COLO668 (cell line): ENCODE results near the gene SELENOS.
"Not testable (repeated sequence)": the region's sequence is repeated elsewhere in the genome, so short reads cannot be mapped to it uniquely, and the experiment has no call there.

ENCODE experiments used
- DNase-seq: peaks from one replicate; lab custom pipeline; 2025; ENCODE audit not compliant: unreplicated experiment; lab: John Stamatoyannopoulos, UW

The SELENOS gene

DNA sequence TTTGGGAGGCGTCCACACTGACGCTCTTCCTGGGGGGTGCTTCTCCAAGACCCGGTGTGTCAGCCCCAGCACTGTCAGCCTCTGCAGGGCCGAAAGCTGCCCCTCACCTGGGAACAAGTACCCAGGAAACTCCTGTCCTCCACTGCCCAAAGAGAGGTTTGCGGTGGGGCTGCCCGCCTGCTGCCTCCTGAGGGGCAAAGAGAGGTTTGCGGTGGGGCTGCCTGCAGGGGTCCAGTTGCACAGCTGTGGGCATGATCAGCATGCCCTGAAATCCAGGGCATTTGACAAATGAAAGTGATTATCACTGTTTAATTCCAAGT is 32.8 kb upstream of the SELENOS start:
- no peak for DNase-seq

GRCh38 chr15:101309436-101310160 is 32.3 kb upstream of the SELENOS start:
- DNase-seq = no peak

DNA sequence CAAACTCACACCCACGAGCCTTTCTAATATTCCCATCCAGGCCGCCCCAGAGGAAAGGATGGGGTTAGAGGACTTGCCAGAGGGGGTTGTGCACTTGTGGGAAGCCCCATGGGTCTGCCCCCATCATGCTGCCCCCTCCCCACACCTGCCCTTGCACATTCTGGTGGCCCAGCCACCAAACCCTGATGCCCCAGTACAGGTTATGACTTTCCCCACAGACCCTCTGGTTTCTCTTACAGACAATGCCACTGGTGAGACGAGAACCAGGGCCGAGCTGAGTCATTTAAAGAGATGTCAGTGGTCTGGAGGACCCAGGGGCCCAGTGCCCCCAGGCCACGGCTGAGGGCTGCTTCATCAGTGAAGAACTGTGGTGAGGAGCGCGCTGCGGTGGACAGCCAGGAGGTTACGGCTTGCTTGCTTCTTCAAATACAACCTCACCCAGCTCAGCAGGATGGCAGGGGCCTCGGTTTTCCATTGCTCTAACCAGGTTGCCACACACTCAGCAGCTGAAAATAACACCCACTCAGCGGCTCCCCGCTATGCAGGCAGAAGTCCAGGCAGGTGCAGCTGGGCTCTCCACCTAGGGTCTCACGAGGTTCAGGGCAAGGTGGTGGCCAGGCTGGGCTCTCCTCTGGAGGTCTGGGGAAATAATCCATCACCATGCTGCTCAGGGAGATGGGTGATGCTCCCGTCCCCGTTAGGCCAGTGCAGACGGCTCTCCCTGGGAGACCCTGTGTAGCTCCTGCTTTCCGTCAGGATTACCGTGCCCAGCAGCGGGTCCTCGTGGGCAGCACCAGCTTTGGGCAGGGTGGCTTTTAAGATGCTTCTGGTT is 31.5 kb upstream of the SELENOS start:
- DNase-seq = no peak

- no peak for DNase-seq
Measured at GRCh38 chr15:101307897-101308603, 30.8 kb upstream of the SELENOS start.

- DNase-seq = no peak
Measured at GRCh38 chr15:101307048-101307896, 30.0 kb upstream of the SELENOS start.

- no peak for DNase-seq
Measured at GRCh38 chr15:101306341-101307047, 29.2 kb upstream of the SELENOS start.

- no peak for DNase-seq
Measured at GRCh38 chr15:101305820-101306255, 28.6 kb upstream of the SELENOS start.

DNA sequence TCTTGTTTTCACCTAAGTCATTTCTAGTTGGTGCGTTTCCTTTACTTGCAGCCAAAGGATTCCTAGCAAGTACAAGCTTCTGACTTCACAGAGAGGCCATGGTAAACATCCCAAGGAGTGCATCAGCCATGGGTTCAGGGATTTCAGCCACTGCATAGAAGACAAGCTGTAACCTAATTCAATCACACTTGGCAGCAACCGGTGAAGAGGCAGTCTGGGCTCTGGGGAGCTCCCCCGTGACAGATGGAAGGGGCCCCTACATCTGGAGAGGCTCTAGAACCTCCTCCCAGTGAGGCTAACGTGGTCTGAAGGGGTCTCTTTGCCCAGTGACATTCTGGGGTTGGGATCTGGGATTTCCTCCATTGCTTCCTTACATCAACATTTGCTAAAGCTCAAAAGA is 26.1 kb upstream of the SELENOS start:
- no peak for DNase-seq

DNA sequence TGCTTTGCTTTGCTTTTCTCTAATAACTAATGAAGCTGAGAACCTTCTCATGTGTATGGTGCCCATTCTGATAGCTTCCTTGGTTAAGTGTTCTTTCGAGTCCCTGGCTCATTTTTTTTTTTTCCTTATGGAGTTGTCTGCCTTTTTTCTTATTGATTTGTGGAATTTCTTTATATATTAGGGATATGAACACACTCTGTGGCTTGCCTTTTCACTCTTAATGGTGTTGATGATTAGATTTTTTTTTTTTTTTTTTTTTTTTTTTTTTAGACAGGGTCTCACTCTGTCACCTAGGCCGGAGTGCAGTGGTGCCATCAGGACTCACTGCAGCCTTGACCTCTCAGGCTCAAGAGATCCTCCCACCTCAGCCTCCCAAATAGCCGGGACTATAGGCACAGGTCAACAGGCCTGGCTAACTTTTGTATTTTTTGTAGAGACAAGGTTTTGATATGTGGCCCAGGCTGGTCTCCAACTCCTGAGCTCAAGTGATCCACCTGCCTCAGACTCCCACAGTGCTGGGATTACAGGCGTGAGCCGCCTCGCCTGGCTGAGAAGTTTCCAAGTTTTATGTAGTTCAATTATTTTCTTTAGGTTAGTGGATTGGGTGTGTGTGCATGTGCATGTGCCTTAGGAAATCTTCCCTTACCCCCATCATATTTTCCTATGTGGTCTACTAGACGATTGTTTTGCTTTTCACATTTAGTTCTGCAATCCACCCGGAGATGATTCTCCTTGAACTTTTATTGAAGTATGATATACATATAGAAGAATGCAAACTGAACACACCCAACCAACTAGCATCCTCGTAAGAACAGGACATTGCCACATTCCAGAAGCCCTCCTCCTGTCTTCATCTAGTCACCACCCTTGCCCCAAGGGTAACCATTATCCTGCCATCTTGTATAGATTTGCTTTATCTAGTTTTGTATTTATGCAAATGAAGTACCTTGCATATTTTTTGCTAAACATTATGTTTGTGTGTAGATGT is 19.4 kb upstream of the SELENOS start:
- DNase-seq = no peak

GRCh38 chr15:101295607-101296161 is 18.4 kb upstream of the SELENOS start:
- DNase-seq = peak; percentile 70

DNA sequence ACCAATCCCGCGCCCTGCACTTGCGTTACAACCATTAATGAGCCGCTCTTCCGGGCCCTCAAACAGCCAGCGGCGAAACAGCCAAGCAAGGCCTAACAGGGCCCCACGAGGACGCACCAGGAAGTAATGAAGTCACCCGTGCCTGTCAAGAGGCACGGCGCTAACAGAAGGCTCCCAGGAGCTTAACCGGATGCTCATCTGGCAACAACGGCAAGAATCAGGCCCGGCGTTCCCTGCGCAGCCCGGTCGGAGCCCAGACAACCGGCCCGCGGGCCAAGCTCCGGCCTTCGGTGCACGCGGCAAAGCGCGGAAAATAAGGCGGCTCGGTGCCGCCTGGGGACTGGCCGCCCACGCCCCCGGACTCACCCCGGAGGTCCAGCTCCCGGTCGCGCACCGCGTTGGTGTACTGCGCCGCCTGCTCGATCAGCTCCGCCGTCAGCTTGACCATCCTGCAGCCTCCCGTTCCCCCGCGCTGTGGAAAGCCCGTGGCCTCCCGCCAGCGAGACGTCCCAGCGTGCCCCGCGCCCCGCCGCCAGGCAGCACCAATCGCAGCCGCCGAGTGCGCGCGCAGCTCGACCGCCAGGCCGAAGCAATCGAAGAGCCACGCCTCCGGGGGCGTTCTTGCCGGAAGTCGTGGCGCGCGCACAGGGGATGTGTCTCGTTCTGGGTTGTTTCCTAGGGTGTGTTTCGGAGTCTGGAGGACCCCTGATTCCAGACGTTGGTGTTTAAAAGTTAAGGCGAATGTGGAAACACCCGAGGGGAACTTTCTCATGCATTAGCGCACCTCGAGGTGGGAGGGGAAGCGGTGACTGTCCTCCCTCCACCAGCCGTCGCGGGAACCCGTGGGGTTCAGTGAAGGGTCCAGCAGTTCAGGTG is 17.7 kb upstream of the SELENOS start, which contains the start of gene SNRPA1:
SNRPA1 (minus strand) TSS at position 518 of the 876 bp plus-strand sequence; CDS start at position 448, 70 bp downstream.
- DNase-seq = peak; percentile 97

DNA sequence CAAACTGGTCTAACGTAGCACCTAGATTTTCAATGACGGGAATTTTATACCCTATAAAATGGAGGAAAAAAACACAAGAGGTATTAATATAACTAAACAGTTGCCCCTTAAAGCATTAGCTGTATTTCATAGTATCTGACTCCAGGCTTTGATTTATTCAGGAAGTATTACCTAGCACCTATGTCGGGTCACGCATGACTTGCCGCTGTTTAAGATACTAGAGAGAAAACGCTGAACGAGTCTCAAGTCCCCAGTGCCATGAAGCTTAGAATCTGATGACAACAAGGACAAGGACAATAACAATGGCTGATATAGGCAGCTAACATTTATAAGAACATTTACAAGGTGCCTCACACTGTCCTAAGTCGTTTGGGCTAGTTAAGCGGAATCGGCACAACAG is 15.8 kb upstream of the SELENOS start:
- peak; percentile 12 for DNase-seq

DNA sequence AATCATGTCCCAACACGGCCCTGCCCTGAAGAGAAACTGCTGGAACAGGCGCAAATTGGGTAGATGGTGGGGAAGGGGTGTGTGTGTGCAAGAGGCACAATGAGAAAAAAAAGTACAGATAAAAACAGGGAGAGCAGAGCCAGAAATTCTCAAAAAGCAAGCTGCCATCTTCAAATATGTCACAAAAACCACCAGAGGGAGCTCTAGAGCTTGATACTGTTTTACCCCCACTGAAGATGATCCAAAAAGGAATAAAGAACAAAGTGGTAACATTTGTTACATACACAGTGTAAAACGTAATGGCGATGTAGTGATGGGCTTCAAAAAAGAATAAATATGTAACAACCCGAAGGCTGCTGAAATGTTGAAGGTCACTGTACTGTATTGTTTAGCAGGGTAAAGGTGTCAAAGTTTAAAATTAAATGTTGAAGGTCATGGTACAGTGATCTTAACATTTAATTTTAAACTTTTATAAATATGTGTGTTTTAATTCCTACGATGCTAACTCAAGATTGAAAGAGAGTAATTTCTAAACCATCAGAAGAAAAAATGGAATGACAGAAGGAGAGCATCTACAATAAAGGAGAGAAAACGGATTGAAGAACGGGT is 11.7 kb upstream of the SELENOS start:
- DNase-seq = no peak

GRCh38 chr15:101287342-101287741 is 10.1 kb upstream of the SELENOS start:
- DNase-seq = not testable (repeated sequence)

- no peak for DNase-seq
Measured at GRCh38 chr15:101286471-101287114, 9.3 kb upstream of the SELENOS start.

DNA sequence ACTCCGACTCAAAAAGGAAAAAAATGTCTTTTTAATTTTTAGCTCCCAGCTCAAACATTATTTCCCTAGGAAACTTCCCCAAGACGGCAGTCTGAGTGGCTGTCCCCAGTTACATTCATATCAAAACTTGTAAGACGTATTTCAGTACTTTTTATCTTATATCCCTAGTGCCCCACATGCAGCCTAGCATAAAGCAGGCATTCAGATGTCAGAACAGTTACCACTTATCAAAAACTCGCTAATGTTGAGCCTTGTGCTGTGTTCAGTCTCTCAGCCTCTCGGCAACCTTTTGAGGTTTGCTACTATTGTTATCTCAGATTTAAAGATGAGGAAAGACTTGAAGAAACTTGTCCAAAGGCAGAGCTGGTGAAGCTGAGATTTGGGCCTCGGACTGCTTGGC is 6.6 kb upstream of the SELENOS start:
- DNase-seq = no peak

DNA sequence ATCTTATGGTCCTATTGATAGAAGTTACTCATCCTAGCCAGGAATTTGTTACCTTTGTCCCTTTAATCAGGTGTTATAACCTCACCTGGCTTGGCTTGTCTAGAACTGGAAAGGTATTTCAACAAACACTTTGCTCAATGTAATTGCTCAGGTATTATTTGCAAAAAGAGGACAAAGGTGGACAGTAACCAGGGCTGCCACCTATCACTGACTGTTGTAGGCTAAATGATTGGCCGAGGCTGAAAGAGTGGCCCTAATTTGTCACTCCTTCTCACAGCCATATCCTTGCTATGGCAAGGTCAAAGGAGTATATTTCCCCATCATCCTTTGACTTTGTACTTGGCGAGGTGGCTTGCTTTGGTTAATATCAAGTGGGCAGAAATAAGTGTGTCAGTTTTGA is 2.7 kb upstream of the SELENOS start:
- no peak for DNase-seq
